Neural crest cell (in vitro differentiated cells): ENCODE results near the gene PTPRG. TPM values are rescaled to one million over a fixed set of nuclear protein-coding genes. Genes with fewer than 3 reads are reported as not detected.

Experiments
- DNase-seq: peaks from one replicate; pipeline ENCODE4 v3.0.0; 2021; ENCODE audit warnings: low read depth, mixed read lengths, low spot score
- H3K27ac Mint-ChIP-seq: one replicate; pipeline ENCODE4 v1.8.0; 2021; ENCODE audit warnings: mild to moderate bottlenecking, mixed read lengths; ENCODE audit not compliant: unreplicated experiment
- H3K27me3 Mint-ChIP-seq: 2 replicates; pipeline ENCODE4 v1.8.0; 2021; ENCODE audit warnings: low read depth, mild to moderate bottlenecking, mixed read lengths
- H3K36me3 Mint-ChIP-seq: 2 replicates; pipeline ENCODE4 v1.8.0; 2021; ENCODE audit warnings: low read depth, mild to moderate bottlenecking, mixed read lengths
- H3K4me1 Mint-ChIP-seq: 2 replicates; pipeline ENCODE4 v1.8.0; 2021; ENCODE audit warnings: mixed read lengths
- H3K4me3 Mint-ChIP-seq: one replicate; pipeline ENCODE4 v1.8.0; 2021; ENCODE audit warnings: mild to moderate bottlenecking, mixed read lengths
- H3K9me3 Mint-ChIP-seq: 2 replicates; pipeline ENCODE4 v1.8.0; 2021; ENCODE audit warnings: mixed read lengths
- CTCF ChIP-seq: fragments of 200-600 bp; sonication (generic); conservative IDR thresholded peaks from 2 replicates; pipeline ENCODE4 v1.5.0; 2021; ENCODE audit warnings: antibody characterized with exemption, mild to moderate bottlenecking
- total RNA-seq: library from RNA; stranded (reverse); gene quantifications from 2 replicates; pipeline ENCODE4 v1.2.1, GENCODE V29; 2021

Gene PTPRG
- total RNA-seq, 1 donor from 2014 or later: 41.2 TPM

DNA sequence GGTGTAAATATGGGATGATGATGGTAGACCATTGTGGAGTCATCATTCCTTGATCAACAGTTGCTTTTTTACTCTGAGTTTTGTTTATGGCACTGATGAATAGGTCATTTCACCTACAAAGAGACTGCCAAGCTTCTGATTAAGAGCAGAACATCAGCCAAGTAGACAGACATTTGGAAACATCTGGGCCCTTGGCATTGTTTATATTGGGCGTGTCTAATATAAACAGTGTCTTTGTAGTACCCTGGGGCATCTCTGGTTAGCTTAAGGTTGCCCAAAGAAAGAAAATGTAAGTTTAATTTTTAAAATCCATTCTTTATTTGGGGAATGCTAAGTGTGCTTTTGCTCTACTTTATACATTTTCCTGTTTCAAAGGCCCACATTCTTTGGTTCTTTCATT is 435.0 kb downstream of the PTPRG start:
- H3K27me3 Mint-ChIP-seq: no peaks in the 10 kb centered on the region
- no peak overlapping the region for H3K27ac Mint-ChIP-seq
- H3K36me3 Mint-ChIP-seq: no peaks in the 10 kb centered on the region
- no peak for DNase-seq
- no peak overlapping the region for H3K4me3 Mint-ChIP-seq
- H3K9me3 Mint-ChIP-seq: no peaks in the 10 kb centered on the region
- H3K4me1 Mint-ChIP-seq: no peaks in the 10 kb centered on the region
- TF ChIP-seq CTCF: no peak

DNA sequence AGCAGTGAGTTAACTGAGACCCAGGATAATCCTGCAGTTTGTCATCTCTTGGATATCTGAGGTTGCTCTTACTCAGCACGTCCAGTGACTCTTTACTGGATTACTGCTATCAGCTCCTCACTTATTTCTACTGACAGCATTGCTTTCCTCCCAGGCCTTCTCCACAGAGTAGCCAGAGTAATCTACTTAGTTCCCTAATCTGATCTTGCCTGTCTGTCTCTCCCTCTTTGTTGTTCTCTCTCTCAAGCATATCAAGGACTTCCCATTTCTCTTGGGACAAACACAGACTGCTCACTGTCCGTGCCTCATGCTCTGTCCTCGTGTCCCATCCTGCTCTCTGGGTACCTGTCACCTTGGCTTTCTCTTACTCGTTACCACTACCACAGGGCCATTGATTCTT is 435.7 kb downstream of the PTPRG start:
- no peaks in the 10 kb centered on the region for H3K4me1 Mint-ChIP-seq
- H3K27me3 Mint-ChIP-seq: no peaks in the 10 kb centered on the region
- H3K36me3 Mint-ChIP-seq: no peaks in the 10 kb centered on the region
- DNase-seq: no peak
- no peak overlapping the region for H3K27ac Mint-ChIP-seq
- H3K4me3 Mint-ChIP-seq: no peak overlapping the region
- TF ChIP-seq CTCF: no peak
- no peaks in the 10 kb centered on the region for H3K9me3 Mint-ChIP-seq

GRCh38 chr3:62003835-62004234 is 442.5 kb downstream of the PTPRG start:
- H3K4me1 Mint-ChIP-seq: peaks cover 17% of the 10 kb centered on the region
- H3K27me3 Mint-ChIP-seq: no peaks in the 10 kb centered on the region
- no peak for TF ChIP-seq CTCF
- H3K9me3 Mint-ChIP-seq: peaks cover 13% of the 10 kb centered on the region
- no peak overlapping the region for H3K27ac Mint-ChIP-seq
- no peak for DNase-seq
- H3K4me3 Mint-ChIP-seq: no peak overlapping the region
- H3K36me3 Mint-ChIP-seq: peaks cover 30% of the 10 kb centered on the region

- no peak for TF ChIP-seq CTCF
- H3K4me3 Mint-ChIP-seq: no peak overlapping the region
- H3K9me3 Mint-ChIP-seq: peaks cover 15% of the 10 kb centered on the region
- H3K27ac Mint-ChIP-seq: peak overlapping the region; percentile 59
- DNase-seq: no peak
- no peaks in the 10 kb centered on the region for H3K27me3 Mint-ChIP-seq
- H3K4me1 Mint-ChIP-seq: peaks cover 17% of the 10 kb centered on the region
- H3K36me3 Mint-ChIP-seq: peaks cover 45% of the 10 kb centered on the region
Observed at GRCh38 chr3:62007036-62007435, 445.7 kb downstream of the PTPRG start.

DNA sequence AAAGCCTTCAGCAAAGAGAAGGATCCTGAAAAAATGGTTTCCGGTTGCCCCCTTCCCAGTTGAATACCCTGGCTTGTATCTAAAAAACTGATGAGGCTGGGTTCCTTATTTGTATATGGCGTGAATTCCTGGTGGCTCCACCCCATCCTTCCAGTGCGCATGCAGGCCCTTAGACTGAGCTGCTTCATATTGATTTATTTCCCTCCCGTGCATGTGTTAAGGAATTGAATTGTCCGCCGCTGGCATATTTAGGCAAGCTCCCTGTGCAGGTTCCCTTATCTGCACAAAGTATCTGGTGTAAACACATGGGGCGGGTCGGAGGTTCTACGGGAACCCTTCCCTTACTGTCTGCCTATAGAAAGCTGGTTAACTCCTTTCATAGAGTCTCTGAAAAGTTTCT is 449.6 kb downstream of the PTPRG start:
- no peak for DNase-seq
- TF ChIP-seq CTCF: no peak
- no peak overlapping the region for H3K4me3 Mint-ChIP-seq
- peaks cover 6% of the 10 kb centered on the region for H3K9me3 Mint-ChIP-seq
- peaks cover 27% of the 10 kb centered on the region for H3K4me1 Mint-ChIP-seq
- no peaks in the 10 kb centered on the region for H3K27me3 Mint-ChIP-seq
- peaks cover 28% of the 10 kb centered on the region for H3K36me3 Mint-ChIP-seq
- H3K27ac Mint-ChIP-seq: no peak overlapping the region

DNA sequence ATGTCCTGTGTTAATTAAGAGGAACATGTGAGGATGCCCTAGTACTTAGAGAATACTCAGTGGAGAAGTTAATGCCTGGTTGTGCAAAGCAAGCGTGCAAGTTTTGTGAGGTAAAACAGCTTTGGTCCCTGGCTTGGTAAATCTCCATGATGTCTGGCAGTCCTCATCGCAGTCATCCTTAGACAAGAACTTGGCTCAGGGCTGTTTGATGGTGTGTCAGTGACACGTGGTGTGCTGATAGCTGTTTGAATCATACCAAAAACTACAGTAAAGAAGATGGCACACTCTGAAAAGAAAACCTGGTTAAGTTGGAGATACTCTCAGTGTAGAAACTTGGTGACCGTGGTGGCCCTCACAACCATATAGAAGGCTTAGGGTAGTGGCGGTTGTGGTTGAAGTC is 450.3 kb downstream of the PTPRG start:
- Mint-ChIP-seq H3K4me1 (peaks cover 20% of the 10 kb centered on the region), H3K36me3 (peaks cover 25% of the 10 kb centered on the region), H3K4me3 (no peak overlapping the region), H3K27me3 (no peaks in the 10 kb centered on the region), H3K9me3 (peaks cover 6% of the 10 kb centered on the region), H3K27ac (no peak overlapping the region)
- DNase-seq: no peak
- TF ChIP-seq CTCF: no peak
